GM23248 (cell line): ENCODE measurements around the gene LPP.

ENCODE experiments used
- EZH2 ChIP-seq: fragments of 200-600 bp; sonication (generic); IDR thresholded peaks from 2 replicates; pipeline ENCODE4 v1.6.1; 2018; ENCODE audit warnings: antibody characterized with exemption, mild to moderate bottlenecking; ENCODE audit not compliant: insufficient read depth, poor library complexity, severe bottlenecking
- EZH2phosphoT487 ChIP-seq: fragments of 200-600 bp; sonication (generic); IDR thresholded peaks from 2 replicates; pipeline ENCODE4 v1.6.1; 2018; ENCODE audit warnings: antibody characterized with exemption, moderate library complexity, mild to moderate bottlenecking, low read depth; ENCODE audit not compliant: insufficient read depth

DNA sequence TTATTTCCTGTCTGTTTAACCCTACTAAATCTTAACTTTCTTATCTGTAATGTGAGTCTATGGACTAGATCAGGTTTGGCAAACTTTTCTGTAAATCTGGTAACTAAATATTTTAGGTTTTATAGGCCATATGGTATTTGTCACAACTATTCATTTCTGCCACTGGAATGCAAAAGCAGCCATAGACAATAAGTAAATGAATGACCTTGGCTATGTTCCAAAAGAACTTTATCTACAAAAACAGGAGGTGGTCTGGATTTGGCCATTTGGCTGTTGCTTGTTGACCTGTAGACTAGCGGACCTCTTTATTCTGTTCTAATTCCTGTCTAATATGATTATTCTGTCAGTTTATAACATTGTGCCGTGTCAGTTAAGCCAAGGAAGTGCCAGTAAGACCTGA is 314.2 kb downstream of the LPP start:
- TF ChIP-seq EZH2phosphoT487, result no peak
- TF ChIP-seq EZH2, result no peak
